Prostate gland (tissue), 2 donors: ENCODE measurements around the gene ZNF710. TPM values are rescaled to one million over a fixed set of nuclear protein-coding genes. Genes with fewer than 3 reads are reported as not detected.
A peak's percentile ranks its signal among the peaks of the same experiment; 100 is the strongest.

Experiments used
- DNase-seq: peaks from one replicate; pipeline ENCODE4 v3.0.0-alpha.2; 2019; ENCODE audit warnings: low spot score
- H3K27ac ChIP-seq, 2 donors: fragments of 200-600 bp; sonication (generic); 2 replicates each; pipeline ENCODE4 v1.5.1; 2017 to 2019
- H3K27me3 ChIP-seq: fragments of 200-600 bp; sonication (generic); replicated peaks from 2 replicates; pipeline ENCODE4 v1.5.1; 2019; ENCODE audit not compliant: insufficient read depth
- H3K36me3 ChIP-seq, 2 donors: fragments of 200-600 bp; sonication (generic); 1 replicate in 1 of 2; 2 replicates in 1 of 2; pipeline versions ENCODE4 v1.5.1 to v1.8.1; 2017 to 2019
- H3K4me1 ChIP-seq: fragments of 200-600 bp; sonication (generic); replicated peaks from 2 replicates; pipeline ENCODE4 v1.5.1; 2019
- H3K4me3 ChIP-seq, 2 donors: fragments of 200-600 bp; sonication (generic); 2 replicates each; pipeline ENCODE4 v1.5.1; 2017 to 2019
- H3K9me3 ChIP-seq: fragments of 200-600 bp; sonication (generic); 2 replicates; pipeline ENCODE4 v1.5.1; 2017
- CTCF ChIP-seq, 4 experiments: fragments of 200-600 bp in 2 of 4; fragments of 450-650 bp in 2 of 4; sonication (generic) in 2 of 4; IDR thresholded peaks; 1 replicate in 3 of 4; 2 replicates in 1 of 4; pipeline ENCODE4 v1.5.1; 2016 to 2019; ENCODE audit warnings: antibody characterized with exemption in 4 of 4, mild to moderate bottlenecking in 2 of 4, moderate library complexity in 2 of 4
- POLR2A ChIP-seq: fragments of 450-650 bp; IDR thresholded peaks from one replicate; pipeline ENCODE4 v1.6.1; 2016; ENCODE audit warnings: antibody characterized with exemption, mild to moderate bottlenecking
- POLR2AphosphoS5 ChIP-seq: sonication (generic); formaldehyde crosslinking; IDR thresholded peaks from one replicate; pipeline ENCODE4 v1.6.1; 2017; ENCODE audit warnings: antibody characterized with exemption
- WGBS: methylation state at CpG from one replicate; pipeline ENCODE4 v1.1.5; 2018; 5-methylcytosine and 5-hydroxymethylcytosine counted together
- intact Hi-C: fragments of 100-400 bp; cut with DNase I; formaldehyde crosslinking; loops from one replicate; pipeline ENCODE4 v1.14.2; 2022
- total RNA-seq, 2 donors: library from RNA; depleted of rRNA; stranded (reverse); fragments of >200 nt; gene quantifications; one replicate each; pipeline ENCODE4 v1.1.0, GENCODE V29; 2016

ZNF710 gene
- total RNA-seq, 2 donors from 2014 or later, result 13.6 to 18.0 TPM

GRCh38 chr15:90060797-90061196 is 59.7 kb downstream of the ZNF710 start:
- DNase-seq, result no peak
- Histone ChIP-seq H3K9me3 (no peaks in the 10 kb centered on the region), H3K4me3 (no peak overlapping the region), H3K27ac (no peak overlapping the region), H3K36me3 (no peaks in the 10 kb centered on the region), H3K27me3 (no peaks in the 10 kb centered on the region), H3K4me1 (peaks cover 18% of the 10 kb centered on the region)
- 47% methylated on average over 3 of the region's 3 CpGs for WGBS
- intact Hi-C loops, result loop anchor here (5.0 kb wide), 1 partner anchor 53 kb away; no protein-coding TSS in a partner anchor
- TF ChIP-seq POLR2A, result no peak

- 23% methylated on average over 8 of the region's 8 CpGs for WGBS
- no peak for TF ChIP-seq POLR2AphosphoS5
- TF ChIP-seq POLR2A, result no peak
- no peak for TF ChIP-seq CTCF (IDR thresholded peaks at IDR 0.05)
- intact Hi-C loops, result loop anchor here (5.0 kb wide), 1 partner anchor 55 kb away; no protein-coding TSS in a partner anchor
- no peaks in the 10 kb centered on the region for H3K27me3 ChIP-seq
- peaks cover 18% of the 10 kb centered on the region for H3K4me1 ChIP-seq
- peak; percentile 56 for DNase-seq
- H3K9me3 ChIP-seq, result no peaks in the 10 kb centered on the region
- no peak overlapping the region for H3K4me3 ChIP-seq
- no peaks in the 10 kb centered on the region for H3K36me3 ChIP-seq
- peak overlapping the region; percentile 52 to 73 for H3K27ac ChIP-seq
Measured at GRCh38 chr15:90062023-90062442, 60.9 kb downstream of the ZNF710 start.

GRCh38 chr15:90062462-90062932 is 61.4 kb downstream of the ZNF710 start:
- peak; percentile 67 for DNase-seq
- 44% methylated on average over 16 of the region's 16 CpGs for WGBS
- Histone ChIP-seq H3K9me3 (no peaks in the 10 kb centered on the region), H3K27me3 (no peaks in the 10 kb centered on the region), H3K27ac (peak overlapping the region; percentile 52 to 73), H3K36me3 (no peaks in the 10 kb centered on the region), H3K4me3 (no peak overlapping the region), H3K4me1 (peaks cover 18% of the 10 kb centered on the region)
- TF ChIP-seq POLR2AphosphoS5 (no peak), POLR2A (no peak), CTCF (IDR thresholded peaks at IDR 0.05) (no peak)
- intact Hi-C loops, result loop anchor here (5.0 kb wide), 1 partner anchor 55 kb away; no protein-coding TSS in a partner anchor

- TF ChIP-seq CTCF (IDR thresholded peaks at IDR 0.05) (no peak), POLR2AphosphoS5 (no peak), POLR2A (no peak)
- Histone ChIP-seq H3K27me3 (no peaks in the 10 kb centered on the region), H3K9me3 (no peaks in the 10 kb centered on the region), H3K4me1 (peaks cover 18% of the 10 kb centered on the region), H3K36me3 (no peaks in the 10 kb centered on the region), H3K27ac (peak overlapping the region; percentile 52 to 73), H3K4me3 (no peak overlapping the region)
- 64% methylated on average over 18 of the region's 20 CpGs for WGBS
- intact Hi-C loops, result loop anchor here (5.0 kb wide), 1 partner anchor 56 kb away; no protein-coding TSS in a partner anchor
- DNase-seq, result no peak
Measured at GRCh38 chr15:90062973-90063769, 62.0 kb downstream of the ZNF710 start.

GRCh38 chr15:90063770-90064247 is 62.7 kb downstream of the ZNF710 start:
- no peak for DNase-seq
- WGBS, result 82% methylated on average over 11 of the region's 11 CpGs

More at GRCh38 chr15:90063770-90064247, 62.7 kb downstream of the ZNF710 start:
- intact Hi-C loops, result loop anchor here (5.0 kb wide), 1 partner anchor 57 kb away; no protein-coding TSS in a partner anchor
- no peaks in the 10 kb centered on the region for H3K9me3 ChIP-seq
- no peak overlapping the region for H3K4me3 ChIP-seq
- H3K4me1 ChIP-seq, result peaks cover 18% of the 10 kb centered on the region
- H3K27me3 ChIP-seq, result no peaks in the 10 kb centered on the region
- TF ChIP-seq POLR2AphosphoS5, result no peak
- peak overlapping the region; percentile 52 to 73 for H3K27ac ChIP-seq
- H3K36me3 ChIP-seq, result no peaks in the 10 kb centered on the region
